SK-N-SH treated with all-trans-retinoic acid at 6 μM for 48 hours (cell line): ENCODE data around the gene CUTA.

ENCODE experiments used
- ATAC-seq: fragments of 200-7000 bp; cut with Tn5 transposase; 3 replicates; pipeline ENCODE4 v1.9.1; 2020; ENCODE audit warnings: mild to moderate bottlenecking, moderate library complexity
- ARNTL ChIP-seq: fragments of 450-650 bp; formaldehyde crosslinking; IDR thresholded peaks from 2 replicates; pipeline ENCODE4 v1.5.0; 2020; ENCODE audit warnings: low read depth, mild to moderate bottlenecking, moderate library complexity, borderline replicate concordance
- CSDC2 ChIP-seq: fragments of 250-450 bp; sonication (Bioruptor Pico); IDR thresholded peaks from 2 replicates; pipeline ENCODE4 v1.5.0; 2020; ENCODE audit warnings: mild to moderate bottlenecking, moderate library complexity
- CSRNP3 ChIP-seq: fragments of 250-450 bp; sonication (Bioruptor Pico); IDR thresholded peaks from 2 replicates; pipeline ENCODE4 v1.5.1; 2021; ENCODE audit warnings: mild to moderate bottlenecking, moderate library complexity
- ESRRG ChIP-seq: fragments of 250-450 bp; sonication (Bioruptor Pico); IDR thresholded peaks from 2 replicates; pipeline ENCODE4 v1.6.1; 2021; ENCODE audit warnings: mild to moderate bottlenecking
- ISL1 ChIP-seq: fragments of 250-450 bp; sonication (Bioruptor Pico); IDR thresholded peaks from 2 replicates; pipeline ENCODE4 v2.1.2; 2022; ENCODE audit warnings: mild to moderate bottlenecking, moderate library complexity
- OSR1 ChIP-seq: fragments of 250-450 bp; sonication (Bioruptor Pico); IDR thresholded peaks from 2 replicates; pipeline ENCODE4 v1.8.0; 2022; ENCODE audit warnings: moderate library complexity, mild to moderate bottlenecking, inconsistent platforms
- PATZ1 ChIP-seq: fragments of 250-450 bp; sonication (Bioruptor Pico); IDR thresholded peaks from 2 replicates; pipeline ENCODE4 v1.8.0; 2020; ENCODE audit warnings: mild to moderate bottlenecking, moderate library complexity, borderline replicate concordance
- POU6F1 ChIP-seq: fragments of 250-450 bp; sonication (Bioruptor Pico); IDR thresholded peaks from 2 replicates; pipeline ENCODE4 v1.8.0; 2021; ENCODE audit warnings: low read depth, mild to moderate bottlenecking, moderate library complexity, borderline replicate concordance
- PPARA ChIP-seq: fragments of 250-450 bp; sonication (Bioruptor Pico); IDR thresholded peaks from 2 replicates; pipeline ENCODE4 v1.5.0; 2020; ENCODE audit warnings: mild to moderate bottlenecking, borderline replicate concordance
- RARB ChIP-seq: fragments of 250-450 bp; sonication (Bioruptor Pico); IDR thresholded peaks from 2 replicates; pipeline ENCODE4 v1.8.0; 2021; ENCODE audit warnings: mild to moderate bottlenecking, moderate library complexity
- TOX ChIP-seq: fragments of 250-450 bp; sonication (Bioruptor Pico); IDR thresholded peaks from 2 replicates; pipeline ENCODE4 v1.8.0; 2021; ENCODE audit warnings: mild to moderate bottlenecking, moderate library complexity, borderline replicate concordance
- ZC3H10 ChIP-seq: fragments of 250-450 bp; sonication (Bioruptor Pico); IDR thresholded peaks from 2 replicates; pipeline ENCODE4 v1.5.1; 2021; ENCODE audit warnings: mild to moderate bottlenecking, moderate library complexity
- ZFP3 ChIP-seq: fragments of 250-450 bp; sonication (Bioruptor Pico); IDR thresholded peaks from 2 replicates; pipeline ENCODE4 v1.5.0; 2020; ENCODE audit warnings: mild to moderate bottlenecking, moderate library complexity
- ZFP30 ChIP-seq: fragments of 450-650 bp; formaldehyde crosslinking; IDR thresholded peaks from 2 replicates; pipeline ENCODE4 v1.5.0; 2022; ENCODE audit warnings: mild to moderate bottlenecking, moderate library complexity
- ZNF565 ChIP-seq: fragments of 450-650 bp; formaldehyde crosslinking; conservative IDR thresholded peaks from 2 replicates; pipeline ENCODE4 v1.5.0; 2020; ENCODE audit warnings: low read depth, mild to moderate bottlenecking, moderate library complexity
- ZNF70 ChIP-seq: fragments of 450-650 bp; formaldehyde crosslinking; IDR thresholded peaks from 2 replicates; pipeline ENCODE4 v1.5.0; 2020; ENCODE audit warnings: mild to moderate bottlenecking, moderate library complexity
- ZNF8 ChIP-seq: fragments of 450-650 bp; formaldehyde crosslinking; IDR thresholded peaks from 2 replicates; pipeline ENCODE4 v1.5.0; 2020; ENCODE audit warnings: mild to moderate bottlenecking, moderate library complexity
- TF ChIP-seq, protein P1 (sequence below): fragments of 250-450 bp; sonication (Bioruptor Pico); IDR thresholded peaks from 2 replicates; pipeline ENCODE4 v1.5.1; 2020; ENCODE audit warnings: low read depth, mild to moderate bottlenecking, moderate library complexity

The CUTA gene

DNA sequence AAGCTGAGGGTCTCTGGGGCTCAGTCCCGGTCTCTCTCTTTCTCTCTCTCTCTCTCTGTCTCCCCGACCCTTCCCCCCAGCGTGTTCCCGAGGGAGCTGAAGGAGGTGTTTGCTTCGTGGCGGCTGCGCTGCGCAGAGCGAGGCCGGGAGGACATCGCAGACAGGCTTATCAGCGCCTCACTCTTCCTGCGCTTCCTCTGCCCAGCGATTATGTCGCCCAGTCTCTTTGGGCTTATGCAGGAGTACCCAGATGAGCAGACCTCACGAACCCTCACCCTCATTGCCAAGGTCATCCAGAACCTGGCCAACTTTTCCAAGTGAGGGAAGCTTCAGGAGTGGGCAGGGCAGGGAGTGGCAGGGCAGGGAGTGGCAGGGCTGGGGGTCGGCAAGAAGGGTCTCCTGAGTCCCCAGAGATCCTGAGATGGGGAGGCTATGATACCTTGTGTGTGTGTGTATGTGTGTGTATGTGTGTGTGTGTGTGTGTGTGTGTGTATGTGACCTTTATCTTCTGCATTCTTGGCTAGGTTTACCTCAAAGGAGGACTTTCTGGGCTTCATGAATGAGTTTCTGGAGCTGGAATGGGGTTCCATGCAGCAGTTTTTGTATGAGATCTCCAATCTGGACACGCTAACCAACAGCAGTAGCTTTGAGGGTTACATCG lies 22.9 kb upstream of the CUTA start:
- no peak for ATAC-seq
- TF ChIP-seq ARNTL (CRISPR knock-in tag) (no peak), ZNF8 (CRISPR knock-in tag) (no peak), OSR1 (CRISPR knock-in tag) (no peak), ZFP3 (CRISPR knock-in tag) (no peak), TOX (CRISPR knock-in tag) (no peak), CSRNP3 (CRISPR knock-in tag) (no peak)

DNA sequence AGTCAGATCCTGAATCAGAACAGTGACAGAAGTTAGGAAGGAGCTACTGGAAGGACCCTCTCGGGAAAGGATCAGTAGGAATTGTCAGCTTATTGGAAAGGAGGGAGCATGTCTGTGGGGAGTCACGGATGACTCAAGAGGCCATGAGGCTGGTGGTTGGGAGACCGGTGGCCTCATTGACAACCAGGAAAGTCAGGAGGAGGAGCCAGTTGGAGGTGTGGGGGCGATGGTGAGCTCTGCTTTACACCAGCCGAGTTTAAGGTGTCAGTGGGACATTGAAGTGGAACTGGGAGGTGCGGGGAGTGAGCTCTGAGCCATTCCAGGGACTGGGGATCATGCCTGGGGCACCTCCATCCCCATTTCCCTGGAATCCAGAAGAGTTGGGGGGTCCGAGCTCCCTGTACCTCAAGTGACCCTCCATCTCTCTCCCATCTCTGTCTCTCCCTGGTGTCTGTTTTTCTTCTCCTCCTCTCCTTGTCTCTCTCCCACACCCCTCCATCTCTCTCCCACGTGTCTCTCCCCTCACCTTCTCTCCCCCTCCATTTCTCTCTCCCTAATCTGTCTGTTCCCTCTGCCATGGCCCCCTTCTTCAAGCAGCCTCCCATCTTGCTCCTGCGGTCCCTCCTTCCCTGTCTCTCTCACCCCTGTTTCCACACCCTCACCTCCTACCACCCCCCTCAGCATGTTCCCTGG lies 22.2 kb upstream of the CUTA start:
- no peak for TF ChIP-seq ESRRG (CRISPR knock-in tag)
- no peak for TF ChIP-seq ZNF565 (CRISPR knock-in tag)
- TF ChIP-seq ZNF8 (CRISPR knock-in tag) = no peak
- no peak for TF ChIP-seq ZFP30
- no peak for TF ChIP-seq CSDC2 (CRISPR knock-in tag)
- TF ChIP-seq POU6F1 = no peak
- no peak for TF ChIP-seq TOX (CRISPR knock-in tag)
- ATAC-seq = no peak

GRCh38 chr6:33438978-33439594 lies 21.2 kb upstream of the CUTA start:
- TF ChIP-seq ZFP3 (CRISPR knock-in tag) (no peak), TOX (CRISPR knock-in tag) (no peak), ZNF70 (CRISPR knock-in tag) (no peak), CSDC2 (CRISPR knock-in tag) (no peak), ZNF565 (CRISPR knock-in tag) (no peak), RARB (CRISPR knock-in tag) (no peak), PPARA (CRISPR knock-in tag) (no peak), PATZ1 (CRISPR knock-in tag) (no peak), OSR1 (CRISPR knock-in tag) (no peak), ZNF8 (CRISPR knock-in tag) (no peak), ZC3H10 (CRISPR knock-in tag) (no peak), ISL1 (no peak), CSRNP3 (CRISPR knock-in tag) (no peak), ARNTL (CRISPR knock-in tag) (no peak)
- TF ChIP-seq, protein P1, sequence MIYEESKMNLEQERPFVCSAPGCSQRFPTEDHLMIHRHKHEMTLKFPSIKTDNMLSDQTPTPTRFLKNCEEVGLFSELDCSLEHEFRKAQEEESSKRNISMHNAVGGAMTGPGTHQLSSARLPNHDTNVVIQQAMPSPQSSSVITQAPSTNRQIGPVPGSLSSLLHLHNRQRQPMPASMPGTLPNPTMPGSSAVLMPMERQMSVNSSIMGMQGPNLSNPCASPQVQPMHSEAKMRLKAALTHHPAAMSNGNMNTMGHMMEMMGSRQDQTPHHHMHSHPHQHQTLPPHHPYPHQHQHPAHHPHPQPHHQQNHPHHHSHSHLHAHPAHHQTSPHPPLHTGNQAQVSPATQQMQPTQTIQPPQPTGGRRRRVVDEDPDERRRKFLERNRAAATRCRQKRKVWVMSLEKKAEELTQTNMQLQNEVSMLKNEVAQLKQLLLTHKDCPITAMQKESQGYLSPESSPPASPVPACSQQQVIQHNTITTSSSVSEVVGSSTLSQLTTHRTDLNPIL (CRISPR knock-in tag) = no peak
- ATAC-seq = no peak

- TF ChIP-seq ISL1 (no peak), RARB (CRISPR knock-in tag) (no peak)
- no peak for ATAC-seq
These were observed 19.8 kb upstream of the CUTA start for GRCh38 chr6:33437666-33438065.
